Endothelial cell (in vitro differentiated cells): Measurements from ENCODE around the gene CD300C. TPM values are rescaled to one million over a fixed set of nuclear protein-coding genes. Genes with fewer than 3 reads are reported as not detected.

Experiments used
- DNase-seq: peaks from one replicate; pipeline ENCODE4 v3.0.0; 2021; ENCODE audit warnings: low spot score
- H3K27ac Mint-ChIP-seq: one replicate; pipeline ENCODE4 v1.8.0; 2021; ENCODE audit warnings: mixed read lengths, inconsistent platforms; ENCODE audit not compliant: unreplicated experiment
- H3K27me3 Mint-ChIP-seq: one replicate; pipeline ENCODE4 v1.8.0; 2021; ENCODE audit warnings: mild to moderate bottlenecking, moderate library complexity, mixed read lengths, inconsistent platforms; ENCODE audit not compliant: unreplicated experiment
- H3K36me3 Mint-ChIP-seq: one replicate; pipeline ENCODE4 v1.8.0; 2021; ENCODE audit warnings: mild to moderate bottlenecking, low read depth, mixed read lengths, inconsistent platforms; ENCODE audit not compliant: unreplicated experiment
- H3K4me1 Mint-ChIP-seq: one replicate; pipeline ENCODE4 v1.8.0; 2021; ENCODE audit warnings: mild to moderate bottlenecking, mixed read lengths, inconsistent platforms; ENCODE audit not compliant: unreplicated experiment
- H3K4me3 Mint-ChIP-seq: one replicate; pipeline ENCODE4 v1.8.0; 2021; ENCODE audit warnings: mild to moderate bottlenecking, mixed read lengths, inconsistent platforms; ENCODE audit not compliant: unreplicated experiment
- H3K9me3 Mint-ChIP-seq: one replicate; pipeline ENCODE4 v1.8.0; 2021; ENCODE audit warnings: mixed read lengths, inconsistent platforms; ENCODE audit not compliant: unreplicated experiment
- total RNA-seq: library from RNA; stranded (reverse); fragmentation: NEBNext Ultra II Directional; extraction: Animal tissue kit (Norgen Biotek cat#: 25700); gene quantifications from one replicate; pipeline ENCODE4 v1.2.1, GENCODE V29; 2021; ENCODE audit not compliant: unreplicated experiment
- TF ChIP-seq, protein P1 (sequence below): fragments of 200-600 bp; sonication (generic); IDR thresholded peaks from one replicate; pipeline ENCODE4 v1.5.0; 2021; ENCODE audit warnings: antibody characterized with exemption; ENCODE audit not compliant: unreplicated experiment

The CD300C gene
- total RNA-seq, 1 donor from 2014 or later = not detected

DNA sequence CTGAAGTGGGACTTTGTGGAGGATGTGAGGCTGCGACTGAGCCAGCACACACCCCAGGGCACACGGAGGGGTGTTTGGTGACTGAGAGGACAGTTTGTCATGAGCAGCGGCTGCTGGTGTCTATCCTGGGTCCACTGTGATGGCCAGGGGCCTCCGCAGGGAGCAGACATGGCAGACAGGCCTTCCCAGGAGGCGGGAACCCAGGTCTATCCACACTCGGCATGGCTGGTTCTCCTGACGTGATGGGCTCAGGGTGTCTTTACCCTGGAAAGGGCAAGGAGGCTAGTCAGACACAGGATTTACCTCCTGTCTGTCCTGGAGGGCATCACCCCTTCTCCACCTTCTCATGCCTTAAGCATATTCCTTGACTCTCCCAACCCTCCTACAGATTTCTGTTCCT, 671 bp upstream of the CD300C start:
- Mint-ChIP-seq H3K36me3 (peaks cover 4% of the 10 kb centered on the region), H3K27me3 (peaks cover 12% of the 10 kb centered on the region), H3K4me3 (no peak overlapping the region), H3K9me3 (no peaks in the 10 kb centered on the region), H3K27ac (no peak overlapping the region), H3K4me1 (peaks cover 5% of the 10 kb centered on the region)
- DNase-seq = no peak
- TF ChIP-seq, protein P1, sequence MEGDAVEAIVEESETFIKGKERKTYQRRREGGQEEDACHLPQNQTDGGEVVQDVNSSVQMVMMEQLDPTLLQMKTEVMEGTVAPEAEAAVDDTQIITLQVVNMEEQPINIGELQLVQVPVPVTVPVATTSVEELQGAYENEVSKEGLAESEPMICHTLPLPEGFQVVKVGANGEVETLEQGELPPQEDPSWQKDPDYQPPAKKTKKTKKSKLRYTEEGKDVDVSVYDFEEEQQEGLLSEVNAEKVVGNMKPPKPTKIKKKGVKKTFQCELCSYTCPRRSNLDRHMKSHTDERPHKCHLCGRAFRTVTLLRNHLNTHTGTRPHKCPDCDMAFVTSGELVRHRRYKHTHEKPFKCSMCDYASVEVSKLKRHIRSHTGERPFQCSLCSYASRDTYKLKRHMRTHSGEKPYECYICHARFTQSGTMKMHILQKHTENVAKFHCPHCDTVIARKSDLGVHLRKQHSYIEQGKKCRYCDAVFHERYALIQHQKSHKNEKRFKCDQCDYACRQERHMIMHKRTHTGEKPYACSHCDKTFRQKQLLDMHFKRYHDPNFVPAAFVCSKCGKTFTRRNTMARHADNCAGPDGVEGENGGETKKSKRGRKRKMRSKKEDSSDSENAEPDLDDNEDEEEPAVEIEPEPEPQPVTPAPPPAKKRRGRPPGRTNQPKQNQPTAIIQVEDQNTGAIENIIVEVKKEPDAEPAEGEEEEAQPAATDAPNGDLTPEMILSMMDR = no peak

- no peak for DNase-seq
- peaks cover 3% of the 10 kb centered on the region for H3K36me3 Mint-ChIP-seq
- H3K9me3 Mint-ChIP-seq = no peaks in the 10 kb centered on the region
- H3K27me3 Mint-ChIP-seq = peaks cover 13% of the 10 kb centered on the region
- TF ChIP-seq, protein P1 = no peak
- H3K27ac Mint-ChIP-seq = peak overlapping the region; percentile 37
- H3K4me3 Mint-ChIP-seq = peak overlapping the region; percentile 28
- H3K4me1 Mint-ChIP-seq = peaks cover 5% of the 10 kb centered on the region
Measured at GRCh38 chr17:74544991-74545842, 698 bp downstream of the CD300C start.

DNA sequence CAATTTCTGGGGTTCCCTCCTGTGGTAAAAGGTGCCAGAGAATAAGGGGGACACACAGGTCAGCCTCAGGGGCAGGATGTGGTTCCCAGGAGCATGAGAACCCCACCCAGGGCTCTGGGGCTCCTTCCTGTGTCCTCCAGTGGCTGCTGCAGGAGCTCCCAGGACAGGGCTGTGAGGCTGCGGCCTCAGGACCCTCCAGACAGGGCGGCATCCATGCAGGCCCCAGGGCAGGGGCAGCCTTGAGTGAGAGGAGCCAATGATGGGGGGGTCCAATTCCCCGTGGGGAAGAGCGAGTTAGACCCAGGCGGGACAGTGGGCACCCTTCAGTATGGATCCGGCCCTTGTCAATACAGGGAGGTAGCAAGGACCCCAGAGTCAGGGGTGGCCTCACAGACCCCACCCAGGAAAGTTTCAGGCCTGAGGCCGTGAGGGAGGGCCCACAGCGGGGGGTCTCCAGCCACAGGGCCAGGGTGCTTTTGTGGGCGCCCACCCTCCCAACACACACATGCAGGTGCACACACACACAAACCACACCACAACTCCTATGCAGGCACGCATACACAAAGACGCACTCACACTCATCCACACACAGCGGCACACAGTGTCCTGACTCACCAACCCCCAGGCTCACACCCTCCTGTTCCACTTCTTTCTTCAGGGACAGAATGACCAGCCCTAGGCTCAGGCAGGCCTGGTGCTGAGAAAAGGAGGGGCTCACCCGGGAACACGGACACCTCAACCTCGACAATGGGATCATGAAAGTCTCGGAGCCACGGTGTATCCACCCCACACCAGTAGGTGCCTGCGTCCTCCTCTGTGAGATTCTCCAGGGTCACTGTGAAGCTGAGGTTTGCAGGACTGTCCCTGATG, 1.8 kb downstream of the CD300C start:
- Mint-ChIP-seq H3K27ac (no peak overlapping the region), H3K4me3 (no peak overlapping the region)

DNA sequence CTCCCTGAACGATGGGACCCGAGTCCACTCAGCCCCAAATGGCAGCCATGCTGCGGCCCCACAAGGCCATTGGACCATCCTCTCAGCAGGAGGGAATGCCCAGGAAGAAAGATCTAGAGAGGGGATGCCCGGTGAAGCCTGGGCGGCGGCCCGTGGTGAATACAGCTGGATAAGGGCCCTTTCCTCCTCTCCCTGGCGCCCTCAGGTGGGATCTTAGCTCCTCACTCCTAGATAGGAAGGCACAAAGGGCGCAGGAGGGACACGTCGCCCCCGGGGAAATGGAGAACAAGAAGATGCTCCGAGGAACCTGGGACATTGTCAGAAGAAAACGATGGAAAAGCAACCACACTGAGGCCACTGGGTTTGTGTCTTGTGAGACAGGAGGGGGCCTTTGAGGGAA, 2.5 kb downstream of the CD300C start:
- no peak overlapping the region for H3K27ac Mint-ChIP-seq
- TF ChIP-seq, protein P1 = no peak
- H3K27me3 Mint-ChIP-seq = peaks cover 14% of the 10 kb centered on the region
- peaks cover 5% of the 10 kb centered on the region for H3K4me1 Mint-ChIP-seq
- H3K36me3 Mint-ChIP-seq = no peaks in the 10 kb centered on the region
- no peak for DNase-seq
- H3K4me3 Mint-ChIP-seq = no peak overlapping the region
- H3K9me3 Mint-ChIP-seq = no peaks in the 10 kb centered on the region

More for the DNA sequence above, 1.8 kb downstream of the CD300C start:
- Mint-ChIP-seq H3K36me3 (no peaks in the 10 kb centered on the region), H3K9me3 (no peaks in the 10 kb centered on the region), H3K4me1 (peaks cover 5% of the 10 kb centered on the region), H3K27me3 (peaks cover 13% of the 10 kb centered on the region)
- DNase-seq = no peak
- TF ChIP-seq, protein P1 = no peak
